ENCODE data around the gene ITCH. TPM values are rescaled to one million over a fixed set of nuclear protein-coding genes. Genes with fewer than 3 reads are reported as not detected.

ITCH gene
- total and polyA plus RNA-seq, 2 donors (not counting 3 experiments of a cell fraction or from before 2014, with no cell fraction given): 6.4 to 57.4 TPM

GRCh38 chr20:34560614-34561013, 197.5 kb downstream of the ITCH start:
- FAIRE-seq (no peak), DNase-seq (ENCODE audit: low read depth, low spot score) (no peak)
- no peaks in the 10 kb centered on the region for H3K9me1 ChIP-seq (replicated peaks; ENCODE audit: control insufficient read depth, extremely low read depth, insufficient read depth, low read length)
- no peak overlapping the region for H2AFZ ChIP-seq (ENCODE audit: low read depth, low read length)
- no peak overlapping the region for H3K9ac ChIP-seq (replicated peaks; ENCODE audit: extremely low read depth, insufficient read depth, low read length)
- H3K4me2 ChIP-seq (ENCODE audit: insufficient read depth, low read length): no peak overlapping the region
- no peaks in the 10 kb centered on the region for H3K36me3 ChIP-seq (ENCODE audit: control insufficient read depth in 2 of 2, extremely low read depth in 1 of 2, insufficient read depth in 2 of 2, low read length in 2 of 2)
- H3K4me1 ChIP-seq (ENCODE audit: control insufficient read depth, extremely low read depth, insufficient read depth, low read length): no peaks in the 10 kb centered on the region
- no peaks in the 10 kb centered on the region for H3K27me3 ChIP-seq (ENCODE audit: control insufficient read depth in 2 of 2, insufficient read depth in 2 of 2, low read length in 2 of 2)
- dilution Hi-C loops (cut with MboI; ENCODE audit: extremely low pct_ligation_motif_present, low sequenced_read_pairs) (no loop called here), intact Hi-C loops (cut with micrococcal nuclease) (no loop called here)
- ChIA-PET CTCF (interaction anchor here (1.3 kb wide), 1 partner anchor 147 kb away, joined by 4 read pairs; no protein-coding TSS in a partner anchor), POLR2A (no interaction called here)
- H3K27ac ChIP-seq (ENCODE audit: insufficient read depth, low read depth, low read length): no peak overlapping the region
- no peak for TF ChIP-seq MYC (IDR thresholded peaks at IDR 0.05; ENCODE audit: low read depth, low read length)
- no peak for TF ChIP-seq GATA2 (IDR thresholded peaks at IDR 0.05; ENCODE audit: insufficient read depth, insufficient read length, low read depth, low read length)
- no peak for TF ChIP-seq MAX (IDR thresholded peaks at IDR 0.05; ENCODE audit: insufficient read depth, insufficient read length)
- TF ChIP-seq JUN (IDR thresholded peaks at IDR 0.05; ENCODE audit: borderline replicate concordance, insufficient read depth, insufficient read length, low read depth): no peak
- TF ChIP-seq POLR2AphosphoS5 (IDR thresholded peaks at IDR 0.05; ENCODE audit: insufficient read depth, low read depth, low read length): no peak
- no peak for TF ChIP-seq EZH2 (IDR thresholded peaks at IDR 0.05; ENCODE audit: borderline replicate concordance, low read depth, low read length, severe bottlenecking)
- TF ChIP-seq FOS (IDR thresholded peaks at IDR 0.05; ENCODE audit: borderline replicate concordance, insufficient read depth, low read length): no peak
- TF ChIP-seq POLR2A (IDR thresholded peaks at IDR 0.05; ENCODE audit: low read depth, low read length): no peak
- no peak for TF ChIP-seq CTCF (IDR thresholded peaks at IDR 0.05; ENCODE audit: extremely low read depth in 1 of 2, insufficient read depth in 1 of 2, low read depth in 1 of 2, low read length in 2 of 2)
- H3K79me2 ChIP-seq (ENCODE audit: control insufficient read depth, insufficient read depth, low read length): no peaks in the 10 kb centered on the region
- no peaks in the 10 kb centered on the region for H3K9me3 ChIP-seq (replicated peaks; ENCODE audit: control insufficient read depth, insufficient read depth, low read length)
- TSS peak; percentile 14 for BruUV-seq (replicated peaks)
- H3K4me3 ChIP-seq (replicated peaks in 1 of 3; ENCODE audit: insufficient read depth in 1 of 3, low read depth in 1 of 3, low read length in 3 of 3): no peak overlapping the region
- no peaks in the 10 kb centered on the region for H4K20me1 ChIP-seq (replicated peaks; ENCODE audit: control insufficient read depth, extremely low read depth, insufficient read depth, low read length)

MicroRNAs within 50 kb of the gene (microRNA counts, 767-probe panel; counts per million panel counts)
- 723 counts per million, percentile 96 among the panel's probes with 10 or more counts for microRNA hsa-miR-644a

Small RNA genes lying within 50 kb of the gene (microRNA-seq; reads per million reads assigned to microRNA genes)
- not detected for gene MIR644A (ENCODE audit: borderline number of aligned reads, borderline replicate concordance)

Small RNA genes lying within 50 kb of the gene (small RNA-seq; reads per million reads assigned to genes)
- gene AL356299.1 (ENCODE audit: insufficient read depth, insufficient read length, low read depth, low replicate concordance) (not detected), gene MIR644A (ENCODE audit: insufficient read depth, insufficient read length, low read depth, low replicate concordance) (not detected), gene RF00019 (ENCODE audit: insufficient read depth, insufficient read length, low read depth, low replicate concordance) (not detected)

Other genes with a start within 250 kb of the ITCH start
- gene ASIP, start 121.8 kb upstream of the ITCH start, total RNA-seq: not detected in 2 replicates
- gene ASIP, start 121.8 kb upstream of the ITCH start, polyA plus RNA-seq: not detected in 2 replicates
- 94.7 and 101 TPM in 2 replicates for gene AHCY, start 59.9 kb upstream of the ITCH start, total RNA-seq
- gene AHCY, start 59.9 kb upstream of the ITCH start, polyA plus RNA-seq: 150 and 168 TPM in 2 replicates
- gene DYNLRB1, start 153.1 kb downstream of the ITCH start, total RNA-seq: 133 and 142 TPM in 2 replicates
- 238 and 245 TPM in 2 replicates for gene DYNLRB1, start 153.1 kb downstream of the ITCH start, polyA plus RNA-seq
- 32.1 and 32.7 TPM in 2 replicates for gene MAP1LC3A, start 195.4 kb downstream of the ITCH start, total RNA-seq
- 39.8 and 54.1 TPM in 2 replicates for gene MAP1LC3A, start 195.4 kb downstream of the ITCH start, polyA plus RNA-seq

Measured in endothelial cell of umbilical vein (primary cell).